Measurements from ENCODE around the gene MAGEA3.
"Not testable (repeated sequence)": the region's sequence is repeated elsewhere in the genome, so short reads cannot be mapped to it uniquely, and the experiment has no call there.

MAGEA3 gene, protein sequence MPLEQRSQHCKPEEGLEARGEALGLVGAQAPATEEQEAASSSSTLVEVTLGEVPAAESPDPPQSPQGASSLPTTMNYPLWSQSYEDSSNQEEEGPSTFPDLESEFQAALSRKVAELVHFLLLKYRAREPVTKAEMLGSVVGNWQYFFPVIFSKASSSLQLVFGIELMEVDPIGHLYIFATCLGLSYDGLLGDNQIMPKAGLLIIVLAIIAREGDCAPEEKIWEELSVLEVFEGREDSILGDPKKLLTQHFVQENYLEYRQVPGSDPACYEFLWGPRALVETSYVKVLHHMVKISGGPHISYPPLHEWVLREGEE

DNA sequence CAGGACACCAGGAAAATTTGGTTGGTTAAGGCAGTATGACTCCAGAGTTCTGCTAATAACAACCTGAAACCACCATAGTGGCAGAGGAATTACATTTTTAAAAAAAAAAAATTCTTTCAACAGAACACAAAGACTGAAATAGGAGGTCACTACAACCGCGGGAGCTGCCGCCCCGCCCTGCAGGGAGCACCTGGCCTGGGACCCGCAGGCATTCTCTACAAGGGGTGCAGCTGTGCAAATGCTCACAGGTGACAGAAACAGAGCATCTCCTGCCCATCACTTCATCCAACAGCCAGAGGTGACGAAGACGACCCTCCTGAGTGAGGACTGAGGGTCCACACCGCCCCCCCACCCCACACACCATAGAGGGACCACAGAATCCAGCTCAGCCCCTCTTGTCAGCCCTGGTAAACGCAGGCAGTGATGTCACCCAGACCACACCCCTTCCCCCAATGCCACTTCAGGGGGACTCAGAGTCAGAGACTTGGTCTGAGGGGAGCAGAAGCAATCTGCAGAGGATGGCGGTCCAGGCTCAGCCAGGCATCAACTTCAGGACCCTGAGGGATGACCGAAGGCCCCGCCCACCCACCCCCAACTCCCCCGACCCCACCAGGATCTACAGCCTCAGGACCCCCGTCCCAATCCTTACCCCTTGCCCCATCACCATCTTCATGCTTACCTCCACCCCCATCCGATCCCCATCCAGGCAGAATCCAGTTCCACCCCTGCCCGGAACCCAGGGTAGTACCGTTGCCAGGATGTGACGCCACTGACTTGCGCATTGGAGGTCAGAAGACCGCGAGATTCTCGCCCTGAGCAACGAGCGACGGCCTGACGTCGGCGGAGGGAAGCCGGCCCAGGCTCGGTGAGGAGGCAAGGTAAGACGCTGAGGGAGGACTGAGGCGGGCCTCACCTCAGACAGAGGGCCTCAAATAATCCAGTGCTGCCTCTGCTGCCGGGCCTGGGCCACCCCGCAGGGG is at the start of gene MAGEA3:
Gene MAGEA3 (plus strand): TSS at position 843 of the 980 bp plus-strand sequence. CDS start 2,039 bp downstream, outside the sequence.
- POLR2A ChIA-PET; CTCF ChIA-PET; DNase-seq (ENCODE audit: extremely low spot score): not testable (repeated sequence)

DNA sequence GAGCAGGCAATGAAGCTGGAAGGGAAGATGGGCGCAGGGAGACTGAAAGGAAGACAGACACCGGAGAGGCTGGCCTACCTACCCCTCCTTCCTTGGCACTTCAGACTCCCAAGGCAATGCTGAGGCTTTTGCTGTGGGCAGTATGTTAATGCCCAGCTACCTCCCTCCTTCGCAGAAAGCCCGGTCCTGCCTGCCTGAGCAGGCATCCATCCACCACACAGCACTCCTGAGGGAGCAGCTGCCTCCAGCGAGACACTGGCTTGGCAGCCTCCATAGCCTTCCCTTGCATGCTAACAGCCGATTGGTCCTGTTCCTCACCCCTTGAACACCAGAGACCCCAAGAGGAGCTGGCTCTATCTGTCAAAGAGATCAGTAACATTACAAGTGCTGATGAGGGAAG is 46.5 kb upstream of the MAGEA3 start:
- CTCF ChIA-PET: interaction anchor here (1.3 kb wide), 1 partner anchor 19 kb away, joined by 5 read pairs; no protein-coding TSS in a partner anchor
- DNase-seq (ENCODE audit: extremely low spot score): no peak
- TF ChIP-seq ZNF384 (IDR thresholded peaks at IDR 0.05) (no peak), FOXM1 (IDR thresholded peaks at IDR 0.05; ENCODE audit: borderline replicate concordance) (no peak), FOXA1 (IDR thresholded peaks at IDR 0.05) (no peak), ELF4 (IDR thresholded peaks at IDR 0.05) (no peak), CTBP1 (IDR thresholded peaks at IDR 0.05; ENCODE audit: borderline replicate concordance) (no peak), TARDBP (IDR thresholded peaks at IDR 0.05) (no peak), L3MBTL2 (conservative IDR thresholded peaks at IDR 0.05) (no peak), FOXK2 (IDR thresholded peaks at IDR 0.05) (no peak), BHLHE40 (IDR thresholded peaks at IDR 0.05; ENCODE audit: borderline replicate concordance) (no peak), SP1 (IDR thresholded peaks at IDR 0.05) (no peak), NFRKB (IDR thresholded peaks at IDR 0.05) (no peak)
- POLR2A ChIA-PET: no interaction called here

DNA sequence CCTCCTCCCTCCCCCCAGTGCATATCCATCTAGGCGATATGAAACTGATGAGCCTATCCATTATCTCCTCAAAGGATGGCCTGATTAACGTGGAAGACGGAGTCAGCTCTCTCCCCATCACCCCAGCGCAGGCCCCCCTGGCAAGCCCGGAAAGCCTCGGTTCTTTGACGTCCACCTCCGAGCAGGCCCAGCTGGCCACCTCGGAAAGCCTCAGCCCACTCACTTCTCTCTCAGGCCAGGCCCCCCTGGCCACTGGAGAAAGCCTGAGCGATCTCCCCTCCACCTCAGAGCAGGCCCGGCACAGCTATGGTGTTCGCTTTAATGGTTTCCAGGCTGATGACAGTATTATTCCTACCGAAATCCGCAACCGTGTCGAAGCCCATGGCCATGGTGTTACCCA is 46.1 kb upstream of the MAGEA3 start:
- no peak for DNase-seq (ENCODE audit: extremely low spot score)
- POLR2A ChIA-PET: no interaction called here
- TF ChIP-seq FOXA1 (IDR thresholded peaks at IDR 0.05): no peak
- TF ChIP-seq, protein P1, sequence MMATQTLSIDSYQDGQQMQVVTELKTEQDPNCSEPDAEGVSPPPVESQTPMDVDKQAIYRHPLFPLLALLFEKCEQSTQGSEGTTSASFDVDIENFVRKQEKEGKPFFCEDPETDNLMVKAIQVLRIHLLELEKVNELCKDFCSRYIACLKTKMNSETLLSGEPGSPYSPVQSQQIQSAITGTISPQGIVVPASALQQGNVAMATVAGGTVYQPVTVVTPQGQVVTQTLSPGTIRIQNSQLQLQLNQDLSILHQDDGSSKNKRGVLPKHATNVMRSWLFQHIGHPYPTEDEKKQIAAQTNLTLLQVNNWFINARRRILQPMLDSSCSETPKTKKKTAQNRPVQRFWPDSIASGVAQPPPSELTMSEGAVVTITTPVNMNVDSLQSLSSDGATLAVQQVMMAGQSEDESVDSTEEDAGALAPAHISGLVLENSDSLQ (IDR thresholded peaks at IDR 0.05): no peak
- no peak for TF ChIP-seq HDGF (IDR thresholded peaks at IDR 0.05; ENCODE audit: borderline replicate concordance)
- TF ChIP-seq FOXK2 (IDR thresholded peaks at IDR 0.05): no peak
- CTCF ChIA-PET: interaction anchor here (1.3 kb wide), 1 partner anchor 20 kb away, joined by 5 read pairs; no protein-coding TSS in a partner anchor

DNA sequence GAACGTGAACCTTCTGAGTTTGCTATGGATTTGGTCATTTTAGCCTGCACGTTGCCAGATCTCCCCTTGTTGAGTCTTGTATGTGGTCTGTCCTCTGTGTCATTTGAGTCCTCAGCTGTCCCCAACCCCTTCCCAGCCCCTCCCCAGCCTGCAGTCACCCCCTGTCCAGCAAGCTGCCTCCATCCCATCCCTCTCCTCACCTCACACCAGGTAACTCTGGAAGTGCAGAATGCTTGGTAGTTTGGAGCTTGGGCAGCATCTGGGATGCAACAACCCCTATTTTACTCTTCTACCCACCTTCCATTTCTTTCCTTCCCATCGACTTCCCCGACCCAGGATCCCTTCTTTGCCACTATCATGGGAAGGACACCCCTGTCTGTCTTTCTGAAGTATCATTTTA is 42.5 kb upstream of the MAGEA3 start:
- ChIA-PET CTCF (interaction anchor here (1.0 kb wide), 1 partner anchor 903 kb away, joined by 3 read pairs; no protein-coding TSS in a partner anchor), POLR2A (no interaction called here)
- TF ChIP-seq, protein P1 (IDR thresholded peaks at IDR 0.05): no peak
- TF ChIP-seq ELF4 (IDR thresholded peaks at IDR 0.05) (no peak), L3MBTL2 (conservative IDR thresholded peaks at IDR 0.05) (no peak), TARDBP (IDR thresholded peaks at IDR 0.05) (no peak), NFRKB (IDR thresholded peaks at IDR 0.05) (no peak), FOXK2 (IDR thresholded peaks at IDR 0.05) (no peak), CTBP1 (IDR thresholded peaks at IDR 0.05; ENCODE audit: borderline replicate concordance) (no peak), ARNT (IDR thresholded peaks at IDR 0.05) (no peak)
- no peak for DNase-seq (ENCODE audit: extremely low spot score)

DNA sequence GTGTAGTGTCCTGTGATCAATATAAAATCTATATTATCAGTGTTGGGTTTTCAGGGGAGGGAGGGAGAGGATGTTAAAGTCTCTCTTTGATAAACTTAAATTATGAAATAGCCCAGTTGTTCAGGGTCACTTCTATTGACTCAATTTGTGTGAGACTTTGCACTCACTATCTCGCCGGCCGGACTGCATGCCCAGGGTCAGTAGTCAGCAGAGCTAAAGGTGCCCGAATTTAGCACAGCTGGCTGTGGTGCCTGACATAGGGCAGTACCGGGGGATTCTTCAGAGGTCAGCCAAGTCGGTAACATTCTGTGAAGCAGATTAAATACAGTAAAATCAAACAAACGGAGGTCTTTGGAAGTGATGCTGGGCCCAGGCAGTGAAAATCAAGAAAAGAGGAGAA is 41.7 kb upstream of the MAGEA3 start:
- ChIA-PET POLR2A (no interaction called here), CTCF (interaction anchor here (1.0 kb wide), 1 partner anchor 904 kb away, joined by 3 read pairs; no protein-coding TSS in a partner anchor)
- TF ChIP-seq, protein P1 (IDR thresholded peaks at IDR 0.05): no peak
- TF ChIP-seq BHLHE40 (IDR thresholded peaks at IDR 0.05; ENCODE audit: borderline replicate concordance): no peak
- TF ChIP-seq NFRKB (IDR thresholded peaks at IDR 0.05): no peak
- no peak for TF ChIP-seq FOXM1 (IDR thresholded peaks at IDR 0.05; ENCODE audit: borderline replicate concordance)
- no peak for TF ChIP-seq L3MBTL2 (conservative IDR thresholded peaks at IDR 0.05)
- TF ChIP-seq FOXK2 (IDR thresholded peaks at IDR 0.05): no peak
- no peak for TF ChIP-seq SP1 (IDR thresholded peaks at IDR 0.05)
- no peak for TF ChIP-seq CTBP1 (IDR thresholded peaks at IDR 0.05; ENCODE audit: borderline replicate concordance)
- TF ChIP-seq ELF4 (IDR thresholded peaks at IDR 0.05): no peak
- TF ChIP-seq SUZ12 (IDR thresholded peaks at IDR 0.05): no peak
- DNase-seq (ENCODE audit: extremely low spot score): no peak

DNA sequence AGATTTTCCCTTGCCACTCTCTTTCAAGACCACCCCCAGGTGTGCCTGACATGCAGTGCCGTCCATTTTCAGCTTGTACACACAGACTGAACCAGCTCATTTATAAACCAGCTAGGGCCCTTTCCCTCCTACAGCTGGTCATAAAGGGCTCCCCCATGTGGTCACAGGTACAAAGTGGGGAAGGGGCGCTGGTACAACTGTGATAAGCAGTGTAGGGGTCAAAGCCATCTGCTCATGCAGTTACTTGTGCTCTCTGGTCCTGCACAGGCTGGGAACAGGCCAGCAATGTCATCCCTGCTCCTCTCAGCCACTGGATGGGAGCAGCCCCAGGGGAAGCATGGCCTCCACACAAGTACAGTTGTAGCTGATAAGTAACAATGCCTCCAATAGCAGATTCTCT is 40.3 kb upstream of the MAGEA3 start:
- POLR2A ChIA-PET: no interaction called here
- TF ChIP-seq FOXM1 (IDR thresholded peaks at IDR 0.05; ENCODE audit: borderline replicate concordance) (no peak), SP1 (IDR thresholded peaks at IDR 0.05) (no peak), BHLHE40 (IDR thresholded peaks at IDR 0.05; ENCODE audit: borderline replicate concordance) (no peak), ZNF384 (IDR thresholded peaks at IDR 0.05) (no peak), NFRKB (IDR thresholded peaks at IDR 0.05) (no peak), FOXK2 (IDR thresholded peaks at IDR 0.05) (no peak), ELF4 (IDR thresholded peaks at IDR 0.05) (no peak), ARNT (IDR thresholded peaks at IDR 0.05) (no peak), CTBP1 (IDR thresholded peaks at IDR 0.05; ENCODE audit: borderline replicate concordance) (no peak), L3MBTL2 (conservative IDR thresholded peaks at IDR 0.05) (no peak), HDGF (IDR thresholded peaks at IDR 0.05; ENCODE audit: borderline replicate concordance) (no peak), FOXA1 (IDR thresholded peaks at IDR 0.05) (no peak), TARDBP (IDR thresholded peaks at IDR 0.05) (no peak), LEF1 (IDR thresholded peaks at IDR 0.05; ENCODE audit: borderline replicate concordance) (no peak), SUZ12 (IDR thresholded peaks at IDR 0.05) (no peak)
- TF ChIP-seq, protein P1 (IDR thresholded peaks at IDR 0.05): no peak
- CTCF ChIA-PET: interaction anchor here (0.6 kb wide), 2 partner anchors 234 to 724 kb away, joined by 3 read pairs; no protein-coding TSS in a partner anchor
- no peak for DNase-seq (ENCODE audit: extremely low spot score)

Data from HEK293T (cell line).